Measurements from ENCODE around the gene ABHD11.
"Not testable (repeated sequence)": the region's sequence is repeated elsewhere in the genome, so short reads cannot be mapped to it uniquely, and the experiment has no call there.

The ABHD11 gene

DNA sequence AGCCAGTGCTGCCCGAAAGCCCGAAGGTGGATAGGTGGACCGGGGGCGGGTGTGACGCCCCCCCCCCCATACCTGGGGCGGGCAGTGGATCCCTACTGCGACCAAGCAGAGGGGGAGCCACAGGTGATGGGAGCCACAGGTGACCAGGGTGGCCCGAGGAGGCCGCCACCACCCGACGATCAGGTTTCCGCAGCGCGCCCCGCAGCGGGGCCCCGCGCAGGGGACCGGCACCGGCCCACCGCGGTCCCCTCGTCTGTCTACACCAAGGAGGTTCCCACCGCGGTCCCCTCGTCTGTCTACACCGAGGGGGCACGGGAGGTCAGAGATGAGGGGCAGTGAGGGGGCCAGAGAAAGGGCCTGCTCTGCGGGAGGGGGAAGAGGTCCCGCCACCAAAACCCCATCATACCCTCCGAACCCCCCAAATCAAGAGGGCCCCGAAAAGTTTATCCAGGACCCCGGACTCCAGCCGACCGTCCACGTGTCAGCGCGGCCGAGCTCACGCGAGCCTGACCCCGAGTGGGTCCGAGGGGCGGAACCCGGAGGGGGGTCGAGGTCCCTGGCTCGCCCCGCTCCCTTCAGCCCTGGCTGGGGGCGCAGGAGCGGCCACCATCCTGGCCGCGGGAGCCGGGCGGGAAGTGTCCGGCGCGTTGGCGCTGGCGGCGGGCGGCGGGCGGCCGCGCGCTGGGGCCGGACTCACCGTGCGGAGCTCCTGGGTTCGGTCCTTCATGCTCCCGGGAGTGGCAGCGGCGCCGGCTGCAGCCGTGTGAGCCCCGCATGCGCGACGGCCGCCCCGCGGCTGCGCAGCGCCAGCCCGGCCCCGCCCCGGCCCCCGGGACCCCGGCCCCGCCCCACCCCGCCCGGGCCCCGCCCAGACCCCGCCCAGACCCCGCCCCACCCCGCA, 19.4 kb downstream of the ABHD11 start, which contains the start of gene STX1A:
Gene STX1A, minus strand, starts transcription at position 765 of the 901 bp plus-strand sequence. Its CDS starts 38 bp downstream, at position 727.
- DNase-seq (ENCODE audit: low read depth in 2 of 2): peak; percentile 30 to 50

DNA sequence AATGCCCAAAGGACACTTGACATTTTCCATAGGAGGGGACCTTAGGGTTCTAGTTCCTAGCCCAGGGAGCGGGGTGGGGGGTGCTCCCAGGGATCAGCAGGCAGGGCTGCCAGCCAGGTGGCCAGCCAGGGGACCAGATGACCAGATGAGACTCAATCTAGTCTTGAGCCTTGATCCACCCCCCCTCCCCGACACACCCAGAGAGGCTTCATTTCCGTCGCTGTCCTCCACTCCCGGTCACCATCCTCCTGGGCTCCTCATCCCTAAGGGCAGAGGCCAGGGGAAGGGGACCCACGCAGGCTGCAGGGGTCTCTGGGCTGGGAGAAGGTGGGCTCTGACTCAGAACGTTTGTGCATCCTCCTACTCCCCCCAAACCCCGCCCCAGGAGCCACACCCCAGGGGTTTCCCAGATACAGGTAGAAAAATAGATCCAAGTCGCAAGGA, 20.1 kb downstream of the ABHD11 start:
- DNase-seq (ENCODE audit: low read depth in 2 of 2): no peak

DNA sequence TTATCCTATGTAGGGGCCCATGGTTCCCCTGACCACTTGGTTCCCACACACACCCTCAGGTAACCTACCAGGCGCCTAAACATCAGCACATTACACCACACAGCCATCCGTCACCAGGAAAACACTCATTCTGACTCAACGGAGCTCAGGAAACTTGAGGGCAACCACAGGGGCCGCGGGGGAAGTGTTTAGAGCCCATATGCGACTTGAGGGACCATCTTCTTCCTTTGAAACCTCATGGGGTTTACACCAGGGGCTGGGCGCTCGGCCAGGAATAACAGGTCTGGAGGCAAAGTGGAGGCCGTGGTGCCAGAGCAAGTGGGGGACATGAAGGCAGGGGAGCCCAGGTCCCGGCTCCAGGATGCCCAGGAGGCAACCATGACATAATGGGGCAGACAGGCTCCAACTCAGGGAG, 20.6 kb downstream of the ABHD11 start:
- DNase-seq (ENCODE audit: low read depth in 2 of 2): peak; percentile 55 to 59

DNA sequence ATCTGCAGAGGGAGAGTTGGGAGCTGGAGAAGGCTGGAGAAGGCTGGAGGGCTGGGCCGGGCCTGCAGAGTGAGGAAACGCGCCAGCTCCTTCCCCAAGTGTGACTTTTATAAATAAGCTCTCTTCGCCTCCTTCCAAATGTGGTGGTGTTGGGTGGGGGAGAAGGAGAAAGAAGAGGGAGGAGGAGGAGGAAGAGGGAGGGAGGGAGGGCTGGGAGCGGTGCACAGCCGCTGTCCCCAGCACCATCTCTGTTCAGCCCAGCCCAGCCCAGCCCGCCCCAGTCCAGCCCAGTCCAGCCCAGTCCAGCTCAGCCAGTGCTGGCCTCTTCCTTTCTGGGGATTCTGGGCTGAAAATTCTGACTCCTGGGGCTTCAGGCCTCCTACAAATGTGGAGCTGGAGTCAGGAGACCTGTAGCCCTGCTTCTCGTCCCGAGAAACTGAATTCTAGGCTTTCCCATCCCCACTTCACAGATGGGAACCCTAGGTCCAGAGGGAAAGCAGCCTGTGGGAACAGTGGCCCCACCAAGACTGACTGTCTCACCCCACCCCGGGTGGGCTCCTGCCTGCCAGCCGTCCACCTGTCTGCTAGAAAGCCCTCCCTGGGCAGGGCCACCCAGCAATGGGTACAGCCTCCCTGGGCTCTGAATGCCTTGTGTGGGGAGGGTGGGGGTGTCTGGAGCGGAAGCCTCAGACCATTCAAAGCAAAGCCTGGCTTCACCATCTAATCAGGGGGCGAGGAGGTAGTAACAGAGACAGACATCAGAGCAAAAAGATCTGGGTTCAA, 21.4 kb downstream of the ABHD11 start:
- no peak for DNase-seq (ENCODE audit: low read depth in 2 of 2)

DNA sequence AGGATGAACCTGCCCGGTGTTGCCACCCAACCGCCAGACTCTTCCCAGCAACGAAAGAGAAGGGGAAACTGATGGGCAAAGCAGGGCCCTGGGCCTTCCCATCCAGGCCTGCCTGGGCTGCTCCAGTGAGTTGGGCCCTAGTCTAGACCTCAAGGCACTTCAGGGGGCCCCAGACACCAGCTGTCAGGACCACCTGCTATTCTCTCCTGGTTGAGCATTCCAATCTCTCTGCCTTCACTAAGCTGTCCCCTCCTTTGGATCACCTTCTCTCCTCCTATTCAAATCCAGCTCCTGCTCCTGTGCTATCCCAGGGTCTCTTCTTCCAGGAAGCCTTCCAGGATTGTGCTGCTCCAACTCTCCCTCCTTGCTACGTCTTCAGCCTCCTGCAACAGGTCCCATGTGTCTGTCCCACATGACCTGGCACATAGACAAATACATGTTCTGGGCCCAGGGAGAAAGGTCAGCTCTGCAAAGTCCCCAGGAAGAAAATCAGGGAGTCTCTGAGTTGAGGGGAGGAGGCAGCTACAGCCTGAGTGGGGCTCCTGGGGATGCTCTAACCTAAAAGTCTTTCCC, 22.2 kb downstream of the ABHD11 start:
- DNase-seq (ENCODE audit: low read depth in 2 of 2): no peak

DNA sequence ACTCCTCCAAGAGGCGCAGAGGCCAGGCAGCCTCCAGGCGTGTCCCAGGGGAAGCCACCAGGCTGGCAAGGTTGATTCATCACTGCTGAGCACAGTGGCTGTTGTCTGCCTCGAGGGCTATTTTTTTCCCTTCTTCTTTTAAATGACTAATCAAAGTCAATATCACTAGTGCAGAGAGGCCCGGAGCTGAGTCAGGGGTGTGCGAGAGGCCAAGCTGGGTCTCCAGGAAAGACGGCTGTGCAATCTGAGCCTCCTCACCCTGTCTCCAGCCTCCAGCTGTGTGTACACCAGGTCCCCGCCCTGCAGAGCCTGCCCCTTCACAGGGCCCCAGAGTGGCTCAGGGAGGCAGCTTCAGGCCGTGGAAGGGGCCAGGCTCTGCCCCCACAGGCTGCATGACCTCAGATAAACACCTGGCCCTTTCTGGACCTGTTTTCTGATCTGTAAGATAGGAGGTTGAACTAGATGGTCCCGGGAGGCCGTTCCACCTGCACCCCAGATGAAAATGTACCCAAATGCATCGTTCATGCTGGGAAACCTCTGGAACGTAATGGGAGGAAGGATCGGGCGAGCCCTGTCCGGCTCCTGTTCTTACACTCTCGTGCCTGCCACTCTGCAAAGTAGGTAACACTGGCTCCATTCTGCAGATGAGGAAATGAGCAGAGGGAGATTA, 22.8 kb downstream of the ABHD11 start:
- no peak for DNase-seq (ENCODE audit: low read depth in 2 of 2)

DNA sequence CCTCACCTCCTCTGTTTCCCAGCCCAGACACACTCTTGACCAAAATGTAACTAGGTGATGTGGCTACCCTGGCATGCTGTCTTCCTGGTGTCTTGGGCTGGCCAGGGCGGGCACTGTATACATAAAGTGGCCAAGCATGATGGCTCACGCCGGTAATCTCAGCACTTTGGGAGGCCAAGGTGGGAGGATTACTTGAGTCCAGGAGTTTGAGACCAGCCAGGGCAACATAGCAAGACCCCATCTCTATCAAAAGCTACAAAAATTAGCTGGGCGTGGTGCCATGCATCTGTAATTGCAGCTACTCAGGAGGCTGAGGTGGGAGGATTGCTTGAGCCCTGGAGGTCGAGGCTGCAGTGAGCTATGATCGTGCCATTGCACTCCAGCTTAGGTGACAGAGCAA, 25.3 kb downstream of the ABHD11 start:
- not testable (repeated sequence) for DNase-seq (ENCODE audit: low read depth in 2 of 2)

DNA sequence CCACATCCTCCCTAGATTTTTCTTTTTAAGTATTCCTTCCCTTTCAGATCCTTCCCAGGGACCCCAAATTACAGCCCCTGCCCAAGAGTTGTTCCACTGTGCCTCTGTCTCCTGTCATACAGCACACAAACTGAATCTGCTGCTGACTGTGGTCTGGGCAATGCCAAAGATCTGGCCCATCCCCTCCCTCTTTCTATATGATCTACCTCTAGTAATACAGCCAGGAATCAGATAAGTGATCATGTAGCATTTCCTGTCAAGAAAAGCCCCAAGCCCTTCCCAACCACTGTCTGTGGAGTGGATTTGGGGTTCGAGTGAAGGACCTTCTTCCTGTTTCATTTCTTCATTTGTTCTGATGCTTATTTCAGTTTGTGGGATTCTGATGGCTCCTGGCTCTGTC, 25.8 kb downstream of the ABHD11 start:
- no peak for DNase-seq (ENCODE audit: low read depth in 2 of 2)

DNA sequence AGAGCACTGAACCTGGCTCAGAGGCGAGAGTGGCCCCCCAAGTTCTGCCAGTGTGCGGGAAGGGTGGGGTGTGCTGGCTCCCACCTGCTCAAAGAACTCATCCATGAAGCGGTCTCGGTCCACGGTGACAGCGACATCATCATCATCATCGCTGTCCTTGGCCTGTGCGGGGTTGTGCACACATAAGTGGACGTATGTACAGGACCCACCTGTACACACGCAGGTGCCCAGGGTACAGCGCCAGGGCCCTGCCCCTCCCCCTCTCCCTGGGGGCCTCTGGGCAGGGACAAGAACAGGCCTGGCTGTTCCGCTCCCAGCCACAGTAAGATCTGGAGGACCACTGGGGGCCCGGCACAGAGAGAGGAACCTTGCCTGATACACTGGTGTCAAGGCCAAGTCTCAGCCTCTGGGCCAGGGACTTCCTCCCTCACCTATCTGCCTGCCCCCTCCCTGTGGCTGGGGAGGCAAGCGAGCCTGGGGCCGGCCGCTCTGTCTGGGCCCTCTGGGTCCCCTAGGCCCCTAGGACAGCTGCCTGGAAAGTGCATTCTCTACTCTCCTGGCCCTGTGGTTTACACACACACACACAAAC, 29.5 kb downstream of the ABHD11 start:
- DNase-seq (ENCODE audit: low read depth in 2 of 2): no peak

DNA sequence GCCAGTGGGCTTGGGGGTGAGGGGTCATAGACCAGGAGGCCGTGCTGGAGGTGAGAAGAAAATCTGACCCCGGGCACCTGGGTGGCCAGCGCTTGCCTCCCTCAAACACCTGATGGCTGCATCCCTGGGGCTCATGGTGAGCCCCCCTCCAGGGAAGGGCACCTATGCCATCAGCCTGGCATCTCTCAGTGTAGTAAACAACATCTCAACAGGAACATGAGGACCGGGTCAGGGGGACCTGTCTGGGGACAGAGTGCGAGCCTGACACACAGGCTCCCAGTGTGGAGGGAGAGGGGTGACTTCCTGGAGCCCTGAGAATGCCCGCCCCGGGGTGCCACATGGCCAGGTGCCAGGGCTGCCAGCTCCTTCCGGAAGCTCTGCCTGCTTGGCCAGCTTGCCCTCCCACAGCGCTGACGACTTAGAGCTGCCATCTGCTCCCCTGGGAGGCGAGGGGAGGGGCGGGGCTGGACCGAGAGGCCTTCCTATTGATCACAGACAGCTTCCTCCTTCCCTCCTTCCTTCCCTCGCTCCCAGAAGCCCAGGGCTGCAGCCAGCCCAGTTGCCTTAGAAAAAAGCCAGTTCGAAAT, 31.5 kb downstream of the ABHD11 start:
- DNase-seq (ENCODE audit: low read depth in 2 of 2): no peak

DNA sequence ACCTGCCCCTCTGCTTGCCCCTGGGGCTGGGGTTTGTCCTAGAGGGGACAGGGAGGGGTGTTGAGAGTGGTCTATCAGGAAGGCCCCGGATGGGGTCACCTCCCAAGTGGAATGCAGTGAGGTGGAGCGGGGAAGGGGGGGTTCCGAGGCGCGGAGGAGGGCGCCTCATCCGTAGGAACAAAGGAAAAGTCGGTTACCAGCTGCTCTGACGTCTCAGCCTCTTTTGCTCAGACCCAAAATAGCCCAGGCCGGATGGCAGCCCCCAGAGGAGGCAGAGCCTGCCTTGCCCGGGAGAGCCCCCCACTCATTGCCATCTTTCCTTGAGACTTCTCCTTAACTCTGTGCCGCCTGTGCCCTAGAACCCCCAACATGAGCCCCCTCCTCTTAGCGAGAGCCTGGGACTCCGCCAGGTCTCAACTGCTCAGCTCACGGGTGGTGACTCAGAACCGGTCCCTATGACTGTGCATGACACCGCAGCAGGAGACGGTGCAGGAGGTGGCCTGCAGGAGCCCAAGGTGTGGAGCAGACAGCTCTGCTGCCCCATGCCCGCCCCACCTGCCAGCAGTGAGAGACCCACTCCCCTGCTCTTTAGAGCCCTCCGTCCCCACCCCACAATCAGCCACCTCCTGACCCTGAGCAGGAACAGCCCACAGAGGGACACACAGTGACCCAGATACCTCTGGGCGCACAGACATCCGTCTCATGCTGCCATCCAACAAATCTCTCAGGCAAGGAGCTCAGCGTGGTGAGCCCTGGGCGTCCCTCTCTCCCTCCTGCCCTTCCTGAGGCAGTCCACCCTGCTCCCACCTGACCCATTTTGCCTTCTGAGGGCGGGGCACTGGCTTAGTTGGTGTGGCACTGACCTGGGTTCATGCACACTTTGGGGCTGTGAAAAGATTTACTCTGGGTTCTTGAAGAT, 32.2 kb downstream of the ABHD11 start:
- no peak for DNase-seq (ENCODE audit: low read depth in 2 of 2)

DNA sequence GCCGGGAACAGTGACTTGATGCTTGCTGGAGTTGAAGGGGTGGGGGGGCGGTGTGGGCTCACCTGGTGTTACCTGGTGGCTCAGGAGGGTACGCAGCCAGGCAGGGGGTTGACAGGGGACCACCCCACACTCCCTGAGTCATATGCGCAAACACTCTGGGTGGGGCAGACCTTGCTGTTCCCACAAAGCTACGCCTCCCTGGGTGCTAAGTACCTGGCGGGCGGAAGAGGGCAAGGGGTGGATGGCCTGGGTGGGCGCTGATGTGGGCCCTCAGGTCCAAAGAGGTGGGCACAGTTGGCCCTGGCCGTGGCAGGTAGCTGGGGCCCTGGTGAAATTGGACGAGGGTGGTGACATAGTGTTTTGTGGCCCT, 33.1 kb downstream of the ABHD11 start:
- no peak for DNase-seq (ENCODE audit: low read depth in 2 of 2)

DNA sequence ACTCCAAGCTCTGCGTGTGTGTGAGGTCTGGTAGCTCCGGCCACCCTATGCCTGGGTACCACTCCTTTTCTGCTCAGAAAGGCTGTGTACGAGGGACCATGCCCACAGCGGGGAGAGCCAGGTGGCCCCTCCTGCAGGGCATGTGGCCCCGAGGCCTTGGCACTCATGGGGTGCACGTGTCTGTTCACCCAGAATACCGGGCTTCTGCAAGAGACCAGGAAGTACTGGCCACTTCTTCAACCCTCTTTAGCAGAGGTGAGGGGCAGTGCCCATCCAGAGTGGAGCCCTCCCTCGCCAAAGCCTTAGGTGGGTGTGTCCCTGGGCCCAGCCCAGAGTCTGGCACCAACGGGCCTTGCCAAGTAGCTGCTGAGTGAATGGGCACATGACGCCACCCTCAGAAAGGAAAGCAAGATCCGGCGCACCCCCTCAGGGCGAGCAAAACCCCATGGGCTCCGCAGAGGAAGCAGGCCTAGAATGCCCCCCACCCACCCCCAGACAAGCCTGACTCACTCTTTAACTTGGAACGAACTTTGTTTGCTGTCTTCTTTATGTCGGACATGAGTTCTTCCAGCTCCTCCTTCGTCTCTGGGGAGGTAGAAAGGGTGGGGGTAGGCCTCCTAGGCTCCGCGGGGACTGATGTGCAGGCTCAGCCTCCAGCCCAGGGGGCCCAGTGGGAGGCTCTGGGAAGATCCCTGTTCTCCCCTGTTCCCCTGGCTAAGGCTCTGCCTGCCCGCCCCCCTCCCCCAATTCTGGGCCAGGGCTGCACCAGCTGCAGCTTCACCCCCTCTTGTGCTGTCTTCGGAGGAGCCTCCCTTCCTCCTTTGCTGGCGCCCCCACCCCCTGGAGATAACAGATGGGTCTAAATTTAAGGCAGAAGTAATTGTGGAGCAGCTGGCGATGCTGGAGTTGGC, 33.7 kb downstream of the ABHD11 start:
- DNase-seq (ENCODE audit: low read depth in 2 of 2): no peak

DNA sequence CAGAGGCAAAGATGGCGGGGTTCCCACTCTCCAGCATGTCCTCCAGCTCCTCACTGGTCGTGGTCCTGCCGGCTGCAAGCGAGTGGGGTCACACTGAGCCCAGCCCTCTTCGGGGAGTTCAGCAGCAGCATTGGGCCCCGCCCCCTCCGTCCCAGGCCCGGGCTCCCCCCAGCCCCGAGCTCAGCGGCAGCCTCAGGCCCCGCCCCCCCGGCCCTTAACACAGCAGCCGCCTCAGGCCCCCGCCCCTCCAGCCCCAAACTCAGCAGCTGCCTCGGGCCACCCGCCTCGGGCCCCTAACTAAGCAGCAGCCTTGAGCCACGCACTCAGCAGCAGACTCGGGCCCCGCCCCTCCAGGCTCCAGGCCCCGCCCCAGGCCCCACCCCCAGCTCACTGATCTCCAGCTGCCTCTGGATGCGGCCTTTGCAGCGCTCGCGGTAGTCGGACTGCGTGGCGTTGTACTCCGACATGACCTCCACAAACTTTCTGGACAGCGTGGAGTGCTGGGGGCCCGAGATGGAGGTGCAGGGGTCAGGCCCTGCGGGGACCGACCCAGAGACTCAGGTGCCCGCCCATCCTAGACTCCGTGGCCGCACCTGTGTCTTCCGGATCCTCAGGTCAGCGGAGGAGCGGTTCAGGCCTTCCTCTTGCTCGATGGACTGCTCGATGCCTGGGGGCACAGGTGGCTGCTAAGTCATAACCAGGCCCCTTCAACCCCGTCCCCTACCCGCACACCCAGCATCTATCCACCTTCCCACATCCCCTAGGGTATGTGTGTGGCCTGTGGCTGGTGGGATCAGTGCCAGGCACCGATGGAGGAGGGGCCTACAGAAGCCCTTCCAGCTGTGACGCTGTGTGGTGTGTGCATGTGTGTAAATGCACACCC, 34.6 kb downstream of the ABHD11 start:
- DNase-seq (ENCODE audit: low read depth in 2 of 2): no peak

DNA sequence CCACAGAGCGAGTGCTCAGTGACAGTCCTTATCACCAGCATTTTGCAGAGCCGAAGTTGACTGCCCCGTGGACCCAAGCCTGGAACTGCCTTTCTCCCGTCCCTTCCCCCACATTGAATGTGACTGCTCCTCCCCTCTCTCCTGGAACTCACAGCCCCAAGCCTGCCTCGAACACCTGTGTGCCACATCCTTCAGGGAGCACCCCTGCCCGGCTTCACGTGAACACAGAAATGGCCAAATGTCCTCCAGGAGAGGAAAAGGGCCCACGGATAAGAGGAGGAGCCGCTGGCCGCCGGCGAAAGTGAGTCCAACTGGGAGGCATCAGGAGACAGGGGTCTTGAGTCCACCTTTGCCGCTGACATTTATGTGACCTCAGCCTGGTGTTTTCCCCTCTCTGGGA, 35.4 kb downstream of the ABHD11 start:
- DNase-seq (ENCODE audit: low read depth in 2 of 2): no peak

DNA sequence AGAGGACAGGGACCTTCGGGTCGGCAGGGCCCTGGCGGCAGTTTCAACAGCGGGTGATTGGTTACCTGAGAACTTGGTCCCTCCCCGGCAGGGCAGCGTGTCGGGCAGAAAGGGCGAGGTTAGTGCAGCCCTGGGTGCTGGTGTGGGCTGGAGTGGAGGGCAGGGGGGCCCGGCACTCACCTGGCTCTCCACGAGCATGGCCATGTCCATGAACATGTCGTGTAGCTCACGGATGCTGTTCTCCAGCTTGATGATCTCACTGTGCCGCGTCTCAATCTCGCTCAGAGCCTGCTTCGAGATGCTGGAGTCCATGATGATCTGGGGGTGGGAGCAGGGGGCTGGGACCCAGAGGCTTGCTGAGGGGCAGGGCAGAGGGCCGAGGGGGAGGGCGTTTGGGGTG, 35.9 kb downstream of the ABHD11 start:
- no peak for DNase-seq (ENCODE audit: low read depth in 2 of 2)

DNA sequence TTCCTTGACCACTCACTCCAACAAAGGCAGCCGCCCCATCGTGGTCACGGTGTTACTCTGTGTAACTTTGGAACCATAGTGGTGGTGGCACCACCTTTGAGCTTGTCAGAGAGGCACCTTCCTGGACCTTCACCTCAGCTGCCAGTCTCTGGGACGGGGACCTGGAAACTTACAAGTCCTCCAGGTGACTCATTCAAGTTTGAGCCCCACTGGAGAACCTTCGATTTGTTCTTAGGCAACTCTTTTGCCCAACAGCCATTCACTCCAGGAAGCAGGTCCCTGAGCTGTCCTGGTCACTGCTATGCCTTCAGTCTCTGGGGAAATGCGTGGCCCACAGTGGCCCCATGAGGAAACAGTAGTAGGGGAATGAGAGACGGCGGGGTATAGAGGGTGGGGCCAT, 36.4 kb downstream of the ABHD11 start:
- no peak for DNase-seq (ENCODE audit: low read depth in 2 of 2)
